K562 (cell line): ENCODE results near the gene SERAC1. TPM values are rescaled to one million over a fixed set of nuclear protein-coding genes. Genes with fewer than 3 reads are reported as not detected.
A peak's percentile ranks its signal among the peaks of the same experiment; 100 is the strongest.

ENCODE experiments used
- ATAC-seq: fragments of 200-7000 bp; cut with Tn5 transposase; 3 replicates; pipeline ENCODE4 v1.9.1; 2020; ENCODE audit warnings: moderate library complexity
- BruUV-seq: library from RNA; stranded (reverse); fragments of 400-500 nt; replicated peaks from 2 replicates; lab custom pipeline; 2021; lab: Mats Ljungman, UMichigan
- CTCF ChIA-PET: fragments of 300-600 bp; formaldehyde crosslinking; extraction: SDS; loops from one replicate; lab custom pipeline; 2021; ENCODE audit warnings: low intra/inter-chr PET ratio; lab: Yijun Ruan, JAX
- POLR2A ChIA-PET: fragments of 300-600, 350-650 bp; sonication (Branson Sonifier 250); formaldehyde crosslinking; extraction: SDS; loops from one replicate; lab custom pipeline; 2021; ENCODE audit warnings: antibody characterized with exemption, inconsistent platforms; lab: Yijun Ruan, JAX
- DNase-seq, 4 experiments: peaks; one replicate each; pipeline versions ENCODE4 v3.0.0 to v3.0.0-alpha.2; 2011 to 2018; ENCODE audit warnings: low spot score in 3 of 4, mixed read lengths in 3 of 4; ENCODE audit errors: extremely low read depth in 1 of 4
- FAIRE-seq: peaks from 2 replicates; lab custom pipeline; 2011; peaks lifted over from hg19 to GRCh38; lab: Jason Lieb, UNC
- H2AFZ ChIP-seq: 2 replicates; pipeline ENCODE4 v1.6.0; 2011; ENCODE audit warnings: low read depth, low read length, control low read depth, inconsistent platforms
- H3K27ac ChIP-seq: fragments of 200-600 bp; 3 replicates; pipeline ENCODE4 v1.8.0; 2011; ENCODE audit warnings: low read depth, mild to moderate bottlenecking, control low read depth, inconsistent platforms, low read length, moderate library complexity, mixed read lengths; ENCODE audit errors: extremely low read depth
- H3K27me3 ChIP-seq, 2 experiments: fragments of 300-600 bp in 1 of 2; 2 replicates in 1 of 2; 3 replicates in 1 of 2; pipeline versions ENCODE4 v1.6.0 to v1.8.0; 2011; ENCODE audit warnings: inconsistent platforms in 2 of 2, low read length in 2 of 2, mild to moderate bottlenecking in 1 of 2, mixed read lengths in 1 of 2, moderate library complexity in 1 of 2; ENCODE audit not compliant: control insufficient read depth in 2 of 2, insufficient read depth in 2 of 2
- H3K36me3 ChIP-seq: fragments of 300-600 bp; 3 replicates; pipeline ENCODE4 v1.8.0; 2011; ENCODE audit warnings: mild to moderate bottlenecking, low read length, inconsistent platforms; ENCODE audit not compliant: control insufficient read depth, insufficient read depth
- H3K4me1 ChIP-seq, 2 experiments: fragments of 200-600 bp in 1 of 2; replicated peaks in 1 of 2; 2 replicates in 1 of 2; 3 replicates in 1 of 2; pipeline versions ENCODE4 v1.5.1 to v1.8.0; 2011; ENCODE audit warnings: inconsistent platforms in 2 of 2, low read length in 2 of 2, mild to moderate bottlenecking in 1 of 2, mixed read lengths in 1 of 2, moderate library complexity in 1 of 2; ENCODE audit not compliant: control insufficient read depth in 2 of 2, insufficient read depth in 2 of 2
- H3K4me2 ChIP-seq: 2 replicates; pipeline ENCODE4 v1.6.1; 2011; ENCODE audit warnings: low read length, control low read depth, inconsistent platforms, mixed read lengths; ENCODE audit not compliant: insufficient read depth
- H3K4me3 ChIP-seq: fragments of 200-600 bp; sonication (generic), shearing (Covaris generic); 2 replicates; pipeline ENCODE4 v1.5.1; 2016; ENCODE audit warnings: control low read depth, inconsistent platforms
- H3K79me2 ChIP-seq: fragments of 200-600 bp; 3 replicates; pipeline ENCODE4 v1.8.0; 2011; ENCODE audit warnings: low read length, inconsistent platforms; ENCODE audit not compliant: control insufficient read depth, insufficient read depth
- H3K9ac ChIP-seq, 2 experiments: 2 replicates each; pipeline versions ENCODE4 v1.6.0 to v1.6.1; 2011; ENCODE audit warnings: low read depth in 2 of 2, low read length in 2 of 2, control low read depth in 1 of 2, inconsistent platforms in 1 of 2, mild to moderate bottlenecking in 1 of 2, mixed read lengths in 1 of 2; ENCODE audit not compliant: insufficient read depth in 1 of 2
- H3K9me1 ChIP-seq: one replicate; pipeline ENCODE4 v1.6.0; 2011; ENCODE audit warnings: inconsistent platforms, mild to moderate bottlenecking, low read length, moderate library complexity; ENCODE audit not compliant: control insufficient read depth, insufficient read depth
- H3K9me3 ChIP-seq: replicated peaks from 2 replicates; pipeline ENCODE4 v1.5.1; 2011; ENCODE audit warnings: low read depth, low read length, inconsistent platforms; ENCODE audit not compliant: control insufficient read depth, insufficient read depth
- H4K20me1 ChIP-seq: replicated peaks from 2 replicates; pipeline ENCODE4 v1.6.1; 2011; ENCODE audit warnings: low read length, inconsistent platforms, mixed read lengths; ENCODE audit not compliant: control insufficient read depth, insufficient read depth
- C11orf30 ChIP-seq: fragments of 450-650 bp; IDR thresholded peaks from 2 replicates; pipeline ENCODE4 v1.6.1; 2016; ENCODE audit warnings: low read depth, mild to moderate bottlenecking
- NCOA1 ChIP-seq: fragments of 450-650 bp; IDR thresholded peaks from 2 replicates; pipeline ENCODE4 v1.6.1; 2016; ENCODE audit warnings: low read depth
- NFE2 ChIP-seq: IDR thresholded peaks from 2 replicates; pipeline ENCODE4 v1.6.1; 2014; ENCODE audit warnings: antibody characterized with exemption, low read depth
- SMARCA4 ChIP-seq: fragments of 450-650 bp; IDR thresholded peaks from 2 replicates; pipeline ENCODE4 v1.6.1; 2016
- TCF7L2 ChIP-seq: fragments of 150-350 bp; IDR thresholded peaks from 2 replicates; pipeline ENCODE4 v1.6.1; 2016; ENCODE audit warnings: low read depth, mild to moderate bottlenecking, low read length, moderate library complexity
- WGBS: fragments of 100-300 bp; shearing (Covaris generic); methylation state at CpG from one replicate; pipeline ENCODE4 v1.1.6; 2016; ENCODE audit warnings: low coverage, mixed read lengths; ENCODE audit not compliant: insufficient coverage; ENCODE audit errors: missing lambda C conversion rate; 5-methylcytosine and 5-hydroxymethylcytosine counted together
- in situ Hi-C: fragments of 300-500 bp; cut with MboI; formaldehyde crosslinking; loops from 4 replicates; pipeline ENCODE4 v1.15.0; 2018; ENCODE audit warnings: inconsistent platforms, mixed read lengths
- intact Hi-C: fragments of 100-400 bp; cut with micrococcal nuclease; formaldehyde crosslinking; loops from 2 replicates; pipeline ENCODE4 v1.14.2; 2022
- polyA plus RNA-seq, 8 experiments: library from polyadenylated mRNA; depleted of rRNA in 4 of 8; stranded (reverse) in 5 of 8; unstranded in 3 of 8; fragments of >200 nt; fragmentation: Nextera tagmentation in 2 of 8; fragmentation: Illumina TruSeq in 1 of 8; extraction: Ambion mirVana in 2 of 8; extraction: Trizol in 1 of 8; gene quantifications; 2 replicates each; pipeline versions ENCODE4 v1.2.1 to v1.2.3, GENCODE V29; 2011 to 2014; ENCODE audit warnings: inconsistent platforms in 1 of 8, missing spikeins in 1 of 8
- total RNA-seq, 7 experiments: library from RNA; depleted of rRNA in 6 of 7; stranded (reverse); fragments of >200 nt in 6 of 7; fragmentation: Illumina TruSeq in 2 of 7; extraction: Trizol in 2 of 7; gene quantifications; 2 replicates each; pipeline versions ENCODE4 v1.2.1 to v1.2.3, GENCODE V29; 2011 to 2021; ENCODE audit warnings: low replicate concordance in 1 of 7

Gene SERAC1
- total and polyA plus RNA-seq, 9 of the 15 experiments (the other 6 are each of a cell fraction or from before 2014, with no cell fraction given): 1.8 to 6.2 (median 2.8) TPM

DNA sequence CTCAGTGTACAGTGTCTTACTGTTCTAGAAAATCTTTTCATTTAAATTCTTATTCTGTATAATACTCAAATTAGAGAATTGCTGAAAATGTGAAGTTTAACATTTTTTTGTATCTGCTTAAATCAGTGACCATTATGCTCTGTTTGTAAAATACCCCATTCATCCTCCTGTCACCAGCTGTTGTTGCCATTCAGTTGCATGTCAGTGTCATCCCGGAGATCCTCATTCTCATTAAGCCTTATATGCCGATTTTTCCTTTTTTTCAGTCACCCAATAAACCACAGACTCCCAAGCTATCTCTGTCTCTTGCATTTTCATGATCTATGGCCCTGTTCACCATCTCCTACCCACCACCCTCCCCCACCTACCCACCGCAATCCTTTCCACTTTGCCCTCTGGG, 20.5 kb upstream of the SERAC1 start (continued):
- TF ChIP-seq TCF7L2 (no peak), NCOA1 (no peak)

DNA sequence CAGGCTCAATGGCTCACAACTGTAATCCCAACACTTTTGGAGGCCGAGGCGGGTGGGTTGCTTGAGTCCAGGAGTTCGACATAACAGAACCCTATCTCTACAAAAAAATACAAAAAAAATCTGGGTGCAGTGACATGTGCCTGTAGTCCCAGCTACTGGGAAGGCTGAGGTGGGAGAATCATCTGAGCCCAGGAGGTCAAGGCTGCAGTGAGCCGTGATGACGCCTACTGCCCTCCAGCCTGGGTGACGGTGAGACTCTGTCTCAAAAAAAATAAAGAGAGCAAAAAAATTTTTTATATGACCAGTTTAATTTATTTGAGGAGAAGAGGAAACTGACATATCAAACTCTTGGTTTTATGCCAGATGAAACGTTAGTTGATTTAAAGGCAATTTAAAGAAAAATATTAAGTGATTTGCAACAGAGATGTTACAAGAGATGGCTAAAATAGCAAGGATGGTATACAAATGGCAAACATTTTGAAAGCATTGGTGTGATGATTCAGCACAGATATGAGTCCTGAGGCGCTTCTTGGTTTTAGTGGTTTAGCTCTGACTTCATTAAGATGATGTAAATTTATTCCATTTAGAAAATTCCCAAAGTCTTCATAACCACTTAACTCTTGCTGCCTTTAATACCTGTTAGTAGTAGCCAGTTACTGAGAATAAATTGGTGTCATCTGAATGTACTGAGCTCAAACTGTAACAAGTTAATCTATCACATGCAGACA, 17.8 kb upstream of the SERAC1 start:
- intact Hi-C loops: no loop called here
- no peaks in the 10 kb centered on the region for H3K9me3 ChIP-seq
- H4K20me1 ChIP-seq: no peaks in the 10 kb centered on the region
- DNase-seq: no peak
- H3K4me2 ChIP-seq: no peak overlapping the region
- no peak overlapping the region for H3K9ac ChIP-seq
- POLR2A ChIA-PET: no interaction called here
- no peaks in the 10 kb centered on the region for H3K27me3 ChIP-seq
- TF ChIP-seq NFE2 (peak; percentile 41; the same call in 1 of the 2 replicates), C11orf30 (peak; percentile 17; the same call in 1 of the 2 replicates), SMARCA4 (no peak)
- TF ChIP-seq, all 486 proteins: peak for 2
- ATAC-seq (no peak), FAIRE-seq (no peak)
- 80% methylated on average over 8 of the region's 8 CpGs for WGBS
- peaks cover 0 to 4% of the 10 kb centered on the region in 2 experiments; a peak in 3 of 5 replicates for H3K4me1 ChIP-seq
- H3K36me3 ChIP-seq: no peaks in the 10 kb centered on the region
- H3K4me3 ChIP-seq: no peak overlapping the region
- H3K27ac ChIP-seq: no peak overlapping the region
- no peaks in the 10 kb centered on the region for H3K79me2 ChIP-seq
- no TSS peak for BruUV-seq
- no peaks in the 10 kb centered on the region for H3K9me1 ChIP-seq
- in situ Hi-C loops: no loop called here
- H2AFZ ChIP-seq: no peak overlapping the region
- CTCF ChIA-PET: interaction anchor here (0.7 kb wide), 1 partner anchor 7 kb away, joined by 4 read pairs; no protein-coding TSS in a partner anchor
